Stimulated activated CD8-positive, alpha-beta memory T cell treated with anti-CD3 and anti-CD28 coated beads, Interleukin-15, amount 100 ng/mL, for 24 hours (primary cell): Measurements from ENCODE around the gene TMPRSS5.
"Not testable (repeated sequence)": the region's sequence is repeated elsewhere in the genome, so short reads cannot be mapped to it uniquely, and the experiment has no call there.

Experiments used
- DNase-seq: peaks from one replicate; pipeline ENCODE4 v3.0.0-alpha.2; 2020; ENCODE audit warnings: low read depth

The TMPRSS5 gene

GRCh38 chr11:113705871-113706655, at the start of gene TMPRSS5:
TMPRSS5 (minus strand) TSS chr11:113706308; CDS start chr11:113706224, 84 bp downstream.
- DNase-seq, result no peak

- DNase-seq, result no peak
Measured at GRCh38 chr11:113752932-113753331, 46.8 kb upstream of the TMPRSS5 start.

- DNase-seq, result no peak
Measured at GRCh38 chr11:113736323-113736722, 30.2 kb upstream of the TMPRSS5 start.

GRCh38 chr11:113732092-113732491, 26.0 kb upstream of the TMPRSS5 start:
- DNase-seq, result no peak

- no peak for DNase-seq
Measured at GRCh38 chr11:113730887-113731726, 25.0 kb upstream of the TMPRSS5 start.

GRCh38 chr11:113729456-113729855, 23.3 kb upstream of the TMPRSS5 start:
- DNase-seq, result no peak

- no peak for DNase-seq
Measured at GRCh38 chr11:113728814-113729213, 22.7 kb upstream of the TMPRSS5 start.

- DNase-seq, result no peak
Measured at GRCh38 chr11:113725913-113726312, 19.8 kb upstream of the TMPRSS5 start.

GRCh38 chr11:113725407-113725806, 19.3 kb upstream of the TMPRSS5 start:
- DNase-seq, result no peak

- no peak for DNase-seq
Measured at GRCh38 chr11:113724778-113725177, 18.7 kb upstream of the TMPRSS5 start.

GRCh38 chr11:113723787-113724186, 17.7 kb upstream of the TMPRSS5 start:
- DNase-seq, result no peak

- no peak for DNase-seq
Measured at GRCh38 chr11:113722934-113723333, 16.8 kb upstream of the TMPRSS5 start.

- DNase-seq, result no peak
Measured at GRCh38 chr11:113722221-113722620, 16.1 kb upstream of the TMPRSS5 start.

GRCh38 chr11:113721462-113722066, 15.5 kb upstream of the TMPRSS5 start:
- no peak for DNase-seq

GRCh38 chr11:113720478-113720877, 14.4 kb upstream of the TMPRSS5 start:
- DNase-seq, result not testable (repeated sequence)

- no peak for DNase-seq
Measured at GRCh38 chr11:113715882-113716625, 9.9 kb upstream of the TMPRSS5 start.

GRCh38 chr11:113715273-113715672, 9.2 kb upstream of the TMPRSS5 start:
- DNase-seq, result no peak

- DNase-seq, result no peak
Measured at GRCh38 chr11:113710989-113711388, 4.9 kb upstream of the TMPRSS5 start.

GRCh38 chr11:113703551-113703950, 2.6 kb downstream of the TMPRSS5 start:
- DNase-seq, result not testable (repeated sequence)

GRCh38 chr11:113701491-113701890, 4.6 kb downstream of the TMPRSS5 start:
- no peak for DNase-seq

- DNase-seq, result no peak
Measured at GRCh38 chr11:113698515-113698914, 7.6 kb downstream of the TMPRSS5 start.
